Astrocyte (in vitro differentiated cells and primary cell): ENCODE results near the gene ISG15. TPM values are rescaled to one million over a fixed set of nuclear protein-coding genes. Genes with fewer than 3 reads are reported as not detected.
"Not testable (repeated sequence)": the region's sequence is repeated elsewhere in the genome, so short reads cannot be mapped to it uniquely, and the experiment has no call there.

ENCODE experiments used
- DNase-seq: peaks from one replicate; pipeline ENCODE4 v3.0.0-alpha.2; 2010; ENCODE audit warnings: low read depth
- FAIRE-seq: peaks from 2 replicates; lab custom pipeline; 2011; peaks lifted over from hg19 to GRCh38; lab: Jason Lieb, UNC
- H2AFZ ChIP-seq: 2 replicates; pipeline ENCODE4 v1.6.0; 2012; ENCODE audit warnings: low read depth, low read length, inconsistent platforms
- H3K27ac ChIP-seq: 2 replicates; pipeline ENCODE4 v1.5.1; 2011; ENCODE audit warnings: low read depth, low read length, inconsistent platforms
- H3K27me3 ChIP-seq: 2 replicates; pipeline ENCODE4 v1.6.0; 2011; ENCODE audit warnings: low read length, inconsistent platforms; ENCODE audit not compliant: insufficient read depth
- H3K36me3 ChIP-seq: 2 replicates; pipeline ENCODE4 v1.5.1; 2011; ENCODE audit warnings: low read length, inconsistent platforms; ENCODE audit not compliant: insufficient read depth
- H3K4me1 ChIP-seq: 2 replicates; pipeline ENCODE4 v1.5.1; 2011; ENCODE audit warnings: low read length, inconsistent platforms; ENCODE audit not compliant: insufficient read depth
- H3K4me2 ChIP-seq: 2 replicates; pipeline ENCODE4 v1.6.0; 2012; ENCODE audit warnings: low read length, inconsistent platforms
- H3K4me3 ChIP-seq: 2 replicates; pipeline ENCODE4 v1.5.1; 2011; ENCODE audit warnings: low read depth, mild to moderate bottlenecking, low read length, inconsistent platforms; ENCODE audit not compliant: insufficient read depth
- H3K79me2 ChIP-seq: 2 replicates; pipeline ENCODE4 v1.6.0; 2012; ENCODE audit warnings: mild to moderate bottlenecking, low read length, inconsistent platforms; ENCODE audit not compliant: insufficient read depth
- H3K9ac ChIP-seq: 2 replicates; pipeline ENCODE4 v1.6.0; 2012; ENCODE audit warnings: mild to moderate bottlenecking, low read length, inconsistent platforms
- H3K9me3 ChIP-seq: 2 replicates; pipeline ENCODE4 v1.5.1; 2012; ENCODE audit warnings: low read depth, mild to moderate bottlenecking, low read length, inconsistent platforms; ENCODE audit not compliant: insufficient read depth
- H4K20me1 ChIP-seq: 2 replicates; pipeline ENCODE4 v1.6.0; 2012; ENCODE audit warnings: low read length, inconsistent platforms; ENCODE audit not compliant: insufficient read depth
- H3K27ac Mint-ChIP-seq: one replicate; pipeline ENCODE4 v1.8.0; 2021; ENCODE audit warnings: mild to moderate bottlenecking, mixed read lengths; ENCODE audit not compliant: unreplicated experiment
- H3K27me3 Mint-ChIP-seq: one replicate; pipeline ENCODE4 v1.8.0; 2021; ENCODE audit warnings: low read depth, mixed read lengths; ENCODE audit not compliant: unreplicated experiment
- H3K36me3 Mint-ChIP-seq: one replicate; pipeline ENCODE4 v1.8.0; 2021; ENCODE audit warnings: low read depth, mixed read lengths; ENCODE audit not compliant: unreplicated experiment
- H3K4me1 Mint-ChIP-seq: one replicate; pipeline ENCODE4 v1.8.0; 2021; ENCODE audit warnings: low read depth, mixed read lengths; ENCODE audit not compliant: unreplicated experiment
- H3K4me3 Mint-ChIP-seq: one replicate; pipeline ENCODE4 v1.8.0; 2021; ENCODE audit warnings: mild to moderate bottlenecking, moderate library complexity, mixed read lengths; ENCODE audit not compliant: unreplicated experiment
- H3K9me3 Mint-ChIP-seq: one replicate; pipeline ENCODE4 v1.8.0; 2021; ENCODE audit warnings: mild to moderate bottlenecking, mixed read lengths; ENCODE audit not compliant: unreplicated experiment
- CTCF ChIP-seq: IDR thresholded peaks from 2 replicates; pipeline ENCODE4 v1.5.1; 2011; ENCODE audit warnings: low read depth, mild to moderate bottlenecking, inconsistent platforms, low read length, moderate library complexity; ENCODE audit not compliant: insufficient read depth
- EZH2 ChIP-seq: IDR thresholded peaks from 2 replicates; pipeline ENCODE4 v1.6.1; 2012; ENCODE audit warnings: mild to moderate bottlenecking, low read length, inconsistent platforms; ENCODE audit not compliant: insufficient read depth
- total RNA-seq: library from RNA; stranded (reverse); gene quantifications from 2 replicates; pipeline ENCODE4 v1.2.1, GENCODE V29; 2021

The ISG15 gene
- total RNA-seq, 1 donor from 2014 or later, result 1,830 TPM

- Mint-ChIP-seq H3K4me1 (peaks cover 18% of the 10 kb centered on the region), H3K9me3 (no peaks in the 10 kb centered on the region), H3K36me3 (peaks cover 11% of the 10 kb centered on the region), H3K27me3 (no peaks in the 10 kb centered on the region), H3K27ac (peak overlapping the region; percentile 53), H3K4me3 (peak overlapping the region; percentile 54)
- FAIRE-seq (no peak), DNase-seq (no peak)
- H3K4me1 ChIP-seq, result peaks cover 11% of the 10 kb centered on the region
- no peaks in the 10 kb centered on the region for H3K27me3 ChIP-seq
- peaks cover 22% of the 10 kb centered on the region for H4K20me1 ChIP-seq
- H3K4me3 ChIP-seq, result no peak overlapping the region
- H3K27ac ChIP-seq, result no peak overlapping the region
- H3K4me2 ChIP-seq, result no peak overlapping the region
- no peak overlapping the region for H2AFZ ChIP-seq
- H3K36me3 ChIP-seq, result no peaks in the 10 kb centered on the region
- H3K9me3 ChIP-seq, result no peaks in the 10 kb centered on the region
- H3K79me2 ChIP-seq, result no peaks in the 10 kb centered on the region
- TF ChIP-seq CTCF (no peak), EZH2 (no peak)
- no peak overlapping the region for H3K9ac ChIP-seq
Observed at GRCh38 chr1:1006305-1007159, 6.8 kb upstream of the ISG15 start.

- H3K79me2 ChIP-seq, H3K27me3 Mint-ChIP-seq, H3K9me3 Mint-ChIP-seq, H4K20me1 ChIP-seq, H3K27ac ChIP-seq, H3K27me3 ChIP-seq, H3K4me2 ChIP-seq, FAIRE-seq, H3K36me3 ChIP-seq, H3K9ac ChIP-seq, H2AFZ ChIP-seq, H3K4me3 ChIP-seq, H3K4me3 Mint-ChIP-seq, H3K27ac Mint-ChIP-seq, DNase-seq, H3K9me3 ChIP-seq: not testable (repeated sequence)
- Mint-ChIP-seq H3K4me1 (peaks cover 16% of the 10 kb centered on the region), H3K36me3 (peaks cover 18% of the 10 kb centered on the region)
- H3K4me1 ChIP-seq, result peaks cover 14% of the 10 kb centered on the region
Observed at GRCh38 chr1:1010131-1010530, 3.2 kb upstream of the ISG15 start.

GRCh38 chr1:1011396-1011949, 1.8 kb upstream of the ISG15 start:
- no peak overlapping the region for H3K4me3 Mint-ChIP-seq

GRCh38 chr1:1012736-1013104, 577 bp upstream of the ISG15 start:
- H3K27me3 ChIP-seq, H3K4me1 Mint-ChIP-seq, H3K9me3 Mint-ChIP-seq, H3K36me3 ChIP-seq, H3K79me2 ChIP-seq, DNase-seq, H3K9me3 ChIP-seq, H3K27me3 Mint-ChIP-seq, H4K20me1 ChIP-seq, H3K4me1 ChIP-seq, FAIRE-seq: not testable (repeated sequence)
- peak overlapping the region; percentile 82 for H2AFZ ChIP-seq
- H3K4me2 ChIP-seq, result peak overlapping the region; percentile 85
- H3K9ac ChIP-seq, result peak overlapping the region; percentile 80
- Mint-ChIP-seq H3K4me3 (peak overlapping the region; percentile 93), H3K27ac (peak overlapping the region; percentile 97), H3K36me3 (peaks cover 18% of the 10 kb centered on the region)
- H3K4me3 ChIP-seq, result peak overlapping the region; percentile 70
- H3K27ac ChIP-seq, result peak overlapping the region; percentile 74

More at GRCh38 chr1:1011396-1011949, 1.8 kb upstream of the ISG15 start:
- no peaks in the 10 kb centered on the region for H3K27me3 Mint-ChIP-seq
- TF ChIP-seq EZH2 (no peak), CTCF (no peak)
- no peak overlapping the region for H3K4me3 ChIP-seq
- H3K27ac Mint-ChIP-seq, result no peak overlapping the region
- H3K9me3 Mint-ChIP-seq, result no peaks in the 10 kb centered on the region
- no peak overlapping the region for H3K4me2 ChIP-seq
- no peaks in the 10 kb centered on the region for H3K79me2 ChIP-seq
- peaks cover 18% of the 10 kb centered on the region for H3K36me3 Mint-ChIP-seq
- no peak overlapping the region for H3K9ac ChIP-seq
- no peak overlapping the region for H3K27ac ChIP-seq
- no peak overlapping the region for H2AFZ ChIP-seq
- H4K20me1 ChIP-seq, result no peaks in the 10 kb centered on the region
- H3K36me3 ChIP-seq, result no peaks in the 10 kb centered on the region
- H3K27me3 ChIP-seq, result no peaks in the 10 kb centered on the region
- peaks cover 9% of the 10 kb centered on the region for H3K4me1 ChIP-seq
- peaks cover 8% of the 10 kb centered on the region for H3K4me1 Mint-ChIP-seq
- no peaks in the 10 kb centered on the region for H3K9me3 ChIP-seq
- DNase-seq (no peak), FAIRE-seq (no peak)
